ENCODE measurements around the gene GMDS. TPM values are rescaled to one million over a fixed set of nuclear protein-coding genes. Genes with fewer than 3 reads are reported as not detected.

GMDS gene
- total RNA-seq, 1 donor: 23.2 TPM

DNA sequence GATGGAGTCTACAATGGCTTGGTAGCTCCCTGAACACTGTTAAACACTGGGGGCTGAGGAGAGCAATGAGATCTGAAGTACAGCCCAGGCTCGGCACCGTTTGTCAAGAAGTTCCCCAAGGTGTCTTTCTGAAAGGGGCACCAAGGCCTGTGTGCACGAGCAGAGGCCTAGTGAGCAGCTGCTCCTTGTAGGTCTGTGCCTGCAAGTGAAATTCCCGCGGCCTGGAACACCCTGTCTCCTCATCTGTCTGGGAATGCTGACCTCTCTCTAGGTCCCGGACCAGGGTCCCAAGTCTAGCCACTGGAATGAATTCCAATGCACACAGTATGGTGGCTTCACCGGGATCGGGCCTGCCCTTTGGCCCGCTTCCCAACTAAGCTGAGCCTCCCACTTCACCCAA is 500.9 kb downstream of the GMDS start:
- Histone ChIP-seq H3K9me3 (ENCODE audit: low read depth, low read length) (no peaks in the 10 kb centered on the region), H3K79me2 (ENCODE audit: insufficient read depth, low read length) (no peaks in the 10 kb centered on the region), H3K4me1 (ENCODE audit: insufficient read depth, low read length) (no peaks in the 10 kb centered on the region), H3K4me2 (ENCODE audit: insufficient read depth, low read length) (no peak overlapping the region), H3K4me3 (ENCODE audit: insufficient read depth, low read length) (no peak overlapping the region), H3K36me3 (ENCODE audit: insufficient read depth, low read length) (no peaks in the 10 kb centered on the region), H2AFZ (ENCODE audit: low read length) (no peak overlapping the region), H3K27ac (ENCODE audit: low read depth, low read length) (no peak overlapping the region), H3K27me3 (ENCODE audit: insufficient read depth, low read length) (no peaks in the 10 kb centered on the region), H4K20me1 (ENCODE audit: insufficient read depth, low read length) (no peaks in the 10 kb centered on the region)
- DNase-seq (ENCODE audit: insufficient read length, low spot score, missing footprints): no peak
- TF ChIP-seq, protein P1, sequence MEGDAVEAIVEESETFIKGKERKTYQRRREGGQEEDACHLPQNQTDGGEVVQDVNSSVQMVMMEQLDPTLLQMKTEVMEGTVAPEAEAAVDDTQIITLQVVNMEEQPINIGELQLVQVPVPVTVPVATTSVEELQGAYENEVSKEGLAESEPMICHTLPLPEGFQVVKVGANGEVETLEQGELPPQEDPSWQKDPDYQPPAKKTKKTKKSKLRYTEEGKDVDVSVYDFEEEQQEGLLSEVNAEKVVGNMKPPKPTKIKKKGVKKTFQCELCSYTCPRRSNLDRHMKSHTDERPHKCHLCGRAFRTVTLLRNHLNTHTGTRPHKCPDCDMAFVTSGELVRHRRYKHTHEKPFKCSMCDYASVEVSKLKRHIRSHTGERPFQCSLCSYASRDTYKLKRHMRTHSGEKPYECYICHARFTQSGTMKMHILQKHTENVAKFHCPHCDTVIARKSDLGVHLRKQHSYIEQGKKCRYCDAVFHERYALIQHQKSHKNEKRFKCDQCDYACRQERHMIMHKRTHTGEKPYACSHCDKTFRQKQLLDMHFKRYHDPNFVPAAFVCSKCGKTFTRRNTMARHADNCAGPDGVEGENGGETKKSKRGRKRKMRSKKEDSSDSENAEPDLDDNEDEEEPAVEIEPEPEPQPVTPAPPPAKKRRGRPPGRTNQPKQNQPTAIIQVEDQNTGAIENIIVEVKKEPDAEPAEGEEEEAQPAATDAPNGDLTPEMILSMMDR (IDR thresholded peaks at IDR 0.05; ENCODE audit: extremely low read depth, low read depth, low read length): no peak

DNA sequence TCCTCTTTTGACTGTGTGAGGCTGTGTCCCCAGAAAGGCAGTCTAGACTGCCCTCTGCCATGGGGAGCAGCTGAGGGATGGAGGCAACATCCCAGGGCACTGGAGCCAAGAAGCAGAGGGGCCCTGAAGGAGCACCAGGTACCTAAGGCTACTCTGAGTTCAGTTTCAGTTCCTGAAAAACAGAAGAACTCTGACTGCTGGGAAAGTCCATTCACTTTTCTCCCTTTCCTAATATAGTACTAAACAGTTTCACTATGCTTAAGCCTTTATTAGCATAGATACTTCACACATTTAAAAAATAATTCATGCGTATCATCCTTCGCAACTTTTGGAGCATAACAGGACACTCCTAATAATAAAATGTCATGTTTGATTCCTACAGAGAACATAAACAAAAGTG is 505.7 kb downstream of the GMDS start:
- Histone ChIP-seq H4K20me1 (ENCODE audit: insufficient read depth, low read length) (no peaks in the 10 kb centered on the region), H3K36me3 (ENCODE audit: insufficient read depth, low read length) (no peaks in the 10 kb centered on the region)

DNA sequence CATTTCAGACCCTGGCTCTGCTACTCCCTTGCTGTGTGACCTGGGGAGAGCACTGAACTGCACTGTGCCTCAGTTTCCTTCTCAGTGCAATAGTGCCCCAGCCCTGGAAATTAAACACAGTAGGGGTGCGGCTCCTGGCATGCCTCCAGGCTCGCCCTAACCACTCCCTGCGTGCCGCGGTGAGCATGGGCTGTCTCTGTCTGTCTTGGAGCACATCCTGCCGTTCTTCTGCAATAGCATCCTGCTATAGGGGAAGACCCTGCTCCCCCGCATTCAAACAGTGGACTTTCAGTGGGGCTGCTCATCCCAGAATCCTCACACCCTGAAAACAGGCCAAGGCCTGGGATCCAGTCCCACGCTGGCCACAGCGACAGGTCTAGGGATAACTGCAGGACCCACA is 506.2 kb downstream of the GMDS start:
- no peaks in the 10 kb centered on the region for H3K36me3 ChIP-seq (ENCODE audit: insufficient read depth, low read length)
- H4K20me1 ChIP-seq (ENCODE audit: insufficient read depth, low read length): no peaks in the 10 kb centered on the region
- no peaks in the 10 kb centered on the region for H3K27me3 ChIP-seq (ENCODE audit: insufficient read depth, low read length)
- H3K79me2 ChIP-seq (ENCODE audit: insufficient read depth, low read length): no peaks in the 10 kb centered on the region
- no peak for DNase-seq (ENCODE audit: insufficient read length, low spot score, missing footprints)
- TF ChIP-seq, protein P1 (IDR thresholded peaks at IDR 0.05; ENCODE audit: extremely low read depth, low read depth, low read length): no peak
- H3K27ac ChIP-seq (ENCODE audit: low read depth, low read length): no peak overlapping the region
- no peak overlapping the region for H3K4me2 ChIP-seq (ENCODE audit: insufficient read depth, low read length)
- no peaks in the 10 kb centered on the region for H3K9me3 ChIP-seq (ENCODE audit: low read depth, low read length)
- H3K4me3 ChIP-seq (ENCODE audit: insufficient read depth, low read length): no peak overlapping the region
- no peak overlapping the region for H2AFZ ChIP-seq (ENCODE audit: low read length)
- H3K4me1 ChIP-seq (ENCODE audit: insufficient read depth, low read length): no peaks in the 10 kb centered on the region

More for the DNA sequence above, 505.7 kb downstream of the GMDS start:
- H3K79me2 ChIP-seq (ENCODE audit: insufficient read depth, low read length): no peaks in the 10 kb centered on the region
- TF ChIP-seq, protein P1 (IDR thresholded peaks at IDR 0.05; ENCODE audit: extremely low read depth, low read depth, low read length): no peak
- H3K4me3 ChIP-seq (ENCODE audit: insufficient read depth, low read length): no peak overlapping the region
- H3K9me3 ChIP-seq (ENCODE audit: low read depth, low read length): no peaks in the 10 kb centered on the region
- no peak overlapping the region for H3K4me2 ChIP-seq (ENCODE audit: insufficient read depth, low read length)
- H3K27me3 ChIP-seq (ENCODE audit: insufficient read depth, low read length): no peaks in the 10 kb centered on the region
- no peaks in the 10 kb centered on the region for H3K4me1 ChIP-seq (ENCODE audit: insufficient read depth, low read length)
- DNase-seq (ENCODE audit: insufficient read length, low spot score, missing footprints): no peak
- H2AFZ ChIP-seq (ENCODE audit: low read length): no peak overlapping the region
- no peak overlapping the region for H3K27ac ChIP-seq (ENCODE audit: low read depth, low read length)

DNA sequence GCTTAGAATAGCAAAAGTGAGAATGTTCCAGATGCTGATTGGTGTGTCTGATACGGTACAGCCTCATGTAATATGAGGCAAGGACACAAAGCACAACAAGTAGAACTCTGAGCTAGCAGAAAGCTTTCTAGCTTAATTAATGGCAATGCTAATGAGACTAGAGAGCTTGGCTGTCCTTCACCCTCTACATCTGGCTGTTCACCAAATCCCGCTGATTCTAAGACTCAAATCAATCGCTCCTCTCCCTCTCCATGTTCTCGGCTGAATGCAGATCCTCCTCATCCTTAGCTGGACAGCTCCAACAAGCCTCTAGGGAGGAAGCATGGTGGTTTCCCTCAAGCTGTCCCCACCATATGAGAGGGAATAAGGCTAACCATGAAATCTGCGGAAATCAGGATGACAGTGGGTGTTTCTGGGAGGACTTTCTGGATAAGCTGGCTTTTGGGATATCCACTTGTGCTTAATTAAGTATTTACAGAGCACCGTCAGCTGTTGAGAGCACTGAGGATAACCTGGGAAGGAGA is 506.8 kb downstream of the GMDS start:
- no peak for DNase-seq (ENCODE audit: insufficient read length, low spot score, missing footprints)
- H3K79me2 ChIP-seq (ENCODE audit: insufficient read depth, low read length): no peaks in the 10 kb centered on the region
- TF ChIP-seq, protein P1 (IDR thresholded peaks at IDR 0.05; ENCODE audit: extremely low read depth, low read depth, low read length): no peak
- H3K27me3 ChIP-seq (ENCODE audit: insufficient read depth, low read length): no peaks in the 10 kb centered on the region
- no peak overlapping the region for H3K4me2 ChIP-seq (ENCODE audit: insufficient read depth, low read length)
- H4K20me1 ChIP-seq (ENCODE audit: insufficient read depth, low read length): no peaks in the 10 kb centered on the region
- H3K4me3 ChIP-seq (ENCODE audit: insufficient read depth, low read length): no peak overlapping the region
- H3K36me3 ChIP-seq (ENCODE audit: insufficient read depth, low read length): no peaks in the 10 kb centered on the region
- no peaks in the 10 kb centered on the region for H3K9me3 ChIP-seq (ENCODE audit: low read depth, low read length)
- no peak overlapping the region for H2AFZ ChIP-seq (ENCODE audit: low read length)
- no peak overlapping the region for H3K27ac ChIP-seq (ENCODE audit: low read depth, low read length)
- no peaks in the 10 kb centered on the region for H3K4me1 ChIP-seq (ENCODE audit: insufficient read depth, low read length)
